ENCODE measurements around the gene GABRP.

GRCh38 chr5:170752257-170753215 is 31.0 kb upstream of the GABRP start:
- no peak for TF ChIP-seq CTCF (IDR thresholded peaks at IDR 0.05; ENCODE audit: poor library complexity, severe bottlenecking)
- no peak for TF ChIP-seq EP300 (conservative IDR thresholded peaks at IDR 0.05; ENCODE audit: poor library complexity, severe bottlenecking)
- TF ChIP-seq TAF1 (IDR thresholded peaks at IDR 0.05; ENCODE audit: low read depth), result no peak
- no peak for TF ChIP-seq EZH2 (IDR thresholded peaks at IDR 0.05; ENCODE audit: borderline replicate concordance, insufficient read depth, low read length, poor library complexity, severe bottlenecking)
- TF ChIP-seq SMC3 (conservative IDR thresholded peaks at IDR 0.05; ENCODE audit: poor library complexity), result no peak
- TF ChIP-seq REST (IDR thresholded peaks at IDR 0.05; ENCODE audit: borderline replicate concordance), result no peak

Measured in neural cell (in vitro differentiated cells).